Measurements from ENCODE around the gene EXOC6B.
A peak's percentile ranks its signal among the peaks of the same experiment; 100 is the strongest.

Gene EXOC6B

DNA sequence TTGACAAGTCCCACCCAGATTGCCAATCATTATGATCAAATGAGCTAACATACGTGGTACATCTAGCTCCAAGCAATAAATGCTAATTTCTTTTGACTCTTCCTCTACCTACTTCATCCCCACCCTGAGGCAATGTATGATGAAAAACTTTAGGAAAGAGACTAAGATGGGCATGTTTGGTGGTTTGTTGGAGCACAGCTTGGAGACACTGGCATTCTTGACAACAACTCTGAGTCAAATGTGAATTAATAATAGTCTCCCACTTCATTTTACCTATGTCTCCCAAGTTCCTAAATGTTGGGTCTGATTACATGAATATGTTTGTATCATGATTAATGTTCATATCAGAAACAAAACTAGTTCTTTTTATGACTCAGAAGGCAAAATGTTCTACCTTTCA is 36.6 kb downstream of the EXOC6B start:
- DNase-seq (ENCODE audit: low read depth): no peak

DNA sequence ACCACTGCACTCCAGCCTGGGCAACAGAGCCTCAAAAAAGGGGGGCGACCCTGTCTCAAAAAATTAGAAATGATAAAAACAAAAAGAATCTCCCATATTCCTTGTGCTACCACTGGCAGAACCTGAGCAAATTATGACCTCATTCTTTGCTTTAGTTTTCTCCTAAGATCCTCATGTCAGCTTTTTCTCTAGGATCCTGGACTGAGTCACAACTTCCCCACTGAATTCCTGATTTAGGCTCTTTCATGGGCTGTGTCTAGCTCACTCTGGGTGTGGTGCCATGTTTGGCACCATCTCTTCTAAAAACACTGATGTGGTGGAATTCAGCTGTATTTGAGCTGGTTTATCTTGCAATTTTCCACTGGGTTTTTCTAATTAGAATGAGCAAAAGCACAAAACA is 37.1 kb downstream of the EXOC6B start:
- peak; percentile 4 for DNase-seq (ENCODE audit: low read depth)

DNA sequence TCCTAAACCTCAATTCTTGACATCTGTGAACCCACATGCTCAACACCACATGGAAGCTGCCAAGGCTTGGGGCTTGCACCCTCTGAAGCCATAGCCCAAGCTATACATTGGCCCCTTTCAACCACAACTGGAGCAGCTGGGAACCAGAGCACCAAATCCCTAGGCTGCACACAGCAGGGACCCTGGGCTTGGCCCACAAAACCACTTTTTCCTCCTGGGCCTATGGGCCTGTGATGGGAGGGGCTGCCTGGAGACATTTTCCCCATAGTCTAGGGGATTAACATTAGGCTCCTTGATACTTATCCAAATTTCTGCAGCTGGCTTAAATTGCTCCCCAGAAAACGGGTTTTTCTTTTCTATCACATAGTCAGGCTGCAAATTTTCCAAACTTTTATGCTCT is 40.3 kb downstream of the EXOC6B start:
- no peak for DNase-seq (ENCODE audit: low read depth)

DNA sequence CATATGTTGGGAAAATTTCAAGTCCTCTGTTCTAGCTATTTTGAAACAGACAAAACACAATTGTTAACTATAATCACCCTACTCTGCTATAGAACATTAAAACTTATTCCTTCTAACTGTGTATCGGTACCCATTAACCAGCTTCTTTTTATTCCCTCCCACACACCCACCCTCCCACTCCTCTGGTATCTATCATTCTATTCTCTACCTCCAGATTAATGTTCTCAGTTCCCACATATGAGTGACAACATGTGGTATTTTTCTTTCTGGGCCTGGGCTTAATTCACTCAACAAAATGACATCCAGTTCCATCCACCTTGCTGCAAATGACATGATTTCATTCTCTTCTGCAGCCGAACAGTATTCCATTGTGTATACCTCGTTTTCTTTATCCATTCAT is 43.3 kb downstream of the EXOC6B start:
- no peak for DNase-seq (ENCODE audit: low read depth)

DNA sequence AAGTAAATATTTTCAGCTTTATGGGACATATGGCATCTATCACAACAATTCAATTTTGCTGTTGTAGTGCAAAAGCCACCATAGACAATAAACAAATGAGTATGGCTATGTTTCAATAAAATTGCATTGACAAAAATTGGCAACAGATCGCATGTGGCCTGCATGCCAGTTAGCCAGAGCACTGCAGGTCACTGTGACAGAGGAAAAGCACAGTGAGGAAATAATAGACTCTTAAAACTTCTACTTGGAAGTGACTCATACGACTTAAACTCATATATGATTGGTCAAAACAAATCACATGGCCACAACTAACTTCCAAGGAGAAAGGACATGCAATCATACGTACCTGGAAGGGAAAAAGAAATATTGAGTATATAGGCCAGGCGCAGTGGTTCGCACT is 44.4 kb downstream of the EXOC6B start:
- no peak for DNase-seq (ENCODE audit: low read depth)

- peak; percentile 34 for DNase-seq (ENCODE audit: low read depth)
Observed at GRCh38 chr2:72780477-72780876, 45.4 kb downstream of the EXOC6B start.

DNA sequence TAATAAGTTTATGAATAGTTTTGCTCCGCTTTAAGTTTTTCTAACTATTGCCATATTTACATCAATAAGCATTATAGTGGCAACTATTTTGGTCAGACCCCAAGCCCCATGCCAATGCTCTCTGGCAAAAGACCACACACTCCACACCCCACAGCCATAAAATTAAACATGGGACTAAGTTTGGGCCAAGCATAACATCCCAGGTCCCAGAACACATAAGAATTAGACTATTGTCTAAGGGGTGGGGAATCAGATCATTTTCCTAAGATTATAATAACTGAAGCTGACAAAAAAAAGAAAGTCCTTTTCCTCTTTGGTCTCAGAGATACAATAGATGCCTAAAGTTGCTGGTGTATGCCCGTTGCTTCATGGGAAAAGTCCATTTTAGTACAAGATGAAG is 46.3 kb downstream of the EXOC6B start:
- no peak for DNase-seq (ENCODE audit: low read depth)

- DNase-seq (ENCODE audit: low read depth): peak; percentile 9
Observed at GRCh38 chr2:72778410-72778809, 47.4 kb downstream of the EXOC6B start.

GRCh38 chr2:72770879-72771461 is 54.9 kb downstream of the EXOC6B start:
- peak; percentile 48 for DNase-seq (ENCODE audit: low read depth)

- no peak for DNase-seq (ENCODE audit: low read depth)
Observed at GRCh38 chr2:72765997-72766609, 59.7 kb downstream of the EXOC6B start.

- DNase-seq (ENCODE audit: low read depth): no peak
Observed at GRCh38 chr2:72762276-72762675, 63.6 kb downstream of the EXOC6B start.

- DNase-seq (ENCODE audit: low read depth): no peak
Observed at GRCh38 chr2:72759755-72760154, 66.1 kb downstream of the EXOC6B start.

DNA sequence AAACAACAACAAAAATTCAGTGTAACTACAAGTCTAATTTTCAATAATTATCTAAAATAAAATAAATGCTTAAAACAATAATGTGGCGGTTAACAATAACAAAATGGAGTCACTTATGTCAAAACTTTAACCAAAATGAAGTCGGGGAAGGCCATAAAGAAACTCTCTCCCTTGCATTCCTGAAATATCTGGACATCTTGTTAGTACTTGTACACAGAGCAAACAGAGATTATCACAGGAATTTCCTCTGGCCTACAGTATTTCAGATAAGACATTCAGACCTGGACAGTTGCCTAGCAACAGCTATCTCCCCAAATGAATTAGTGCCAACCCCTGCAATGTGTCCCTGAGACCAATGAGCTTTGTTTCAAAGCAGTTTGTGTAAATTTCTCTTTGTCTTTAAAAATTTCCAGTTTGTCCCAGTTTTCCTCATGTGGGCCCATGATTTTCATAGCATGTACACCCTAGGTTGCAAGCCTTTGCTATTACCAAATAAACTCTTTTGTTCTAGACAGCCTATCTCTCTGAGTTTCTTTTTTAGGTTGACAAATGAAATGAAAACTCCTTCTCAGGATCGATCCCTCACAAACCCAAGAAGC is 68.6 kb downstream of the EXOC6B start:
- no peak for DNase-seq (ENCODE audit: low read depth)

DNA sequence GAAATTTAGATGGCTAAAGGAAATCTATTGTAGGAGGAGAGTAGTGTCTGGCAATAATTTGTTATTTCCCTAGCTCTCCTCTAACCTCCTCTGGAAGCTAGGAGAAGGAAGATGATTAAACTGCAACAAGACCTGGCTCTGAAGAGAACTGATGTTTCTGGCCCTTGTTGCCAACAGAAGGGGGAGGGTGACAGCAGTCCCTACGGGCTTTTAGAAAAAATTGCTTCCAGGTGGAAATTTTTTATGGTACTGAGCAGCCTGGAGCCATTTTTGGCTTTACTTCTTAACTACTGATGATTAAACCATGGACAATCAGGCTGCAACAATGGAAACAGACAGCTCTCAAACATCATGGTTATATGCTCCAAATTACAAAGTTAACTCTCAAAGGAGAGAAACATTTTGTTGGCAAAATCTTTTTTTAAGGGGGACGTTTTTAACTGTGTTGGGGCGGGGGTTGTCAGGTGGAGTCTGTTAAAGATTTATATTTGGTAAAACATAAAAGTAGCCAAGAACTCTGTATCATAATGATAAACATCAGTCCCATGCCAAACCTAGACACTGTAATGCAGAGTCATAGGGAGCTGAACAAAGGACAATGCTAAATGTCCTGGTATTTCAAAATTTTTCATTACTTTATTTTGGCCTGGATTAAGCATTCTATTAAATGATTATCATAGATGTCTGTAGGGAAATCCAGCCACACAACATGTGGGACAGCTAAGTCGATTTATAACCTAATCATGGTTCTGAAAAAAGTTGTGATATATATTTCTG is 70.0 kb downstream of the EXOC6B start:
- DNase-seq (ENCODE audit: low read depth): peak; percentile 12

DNA sequence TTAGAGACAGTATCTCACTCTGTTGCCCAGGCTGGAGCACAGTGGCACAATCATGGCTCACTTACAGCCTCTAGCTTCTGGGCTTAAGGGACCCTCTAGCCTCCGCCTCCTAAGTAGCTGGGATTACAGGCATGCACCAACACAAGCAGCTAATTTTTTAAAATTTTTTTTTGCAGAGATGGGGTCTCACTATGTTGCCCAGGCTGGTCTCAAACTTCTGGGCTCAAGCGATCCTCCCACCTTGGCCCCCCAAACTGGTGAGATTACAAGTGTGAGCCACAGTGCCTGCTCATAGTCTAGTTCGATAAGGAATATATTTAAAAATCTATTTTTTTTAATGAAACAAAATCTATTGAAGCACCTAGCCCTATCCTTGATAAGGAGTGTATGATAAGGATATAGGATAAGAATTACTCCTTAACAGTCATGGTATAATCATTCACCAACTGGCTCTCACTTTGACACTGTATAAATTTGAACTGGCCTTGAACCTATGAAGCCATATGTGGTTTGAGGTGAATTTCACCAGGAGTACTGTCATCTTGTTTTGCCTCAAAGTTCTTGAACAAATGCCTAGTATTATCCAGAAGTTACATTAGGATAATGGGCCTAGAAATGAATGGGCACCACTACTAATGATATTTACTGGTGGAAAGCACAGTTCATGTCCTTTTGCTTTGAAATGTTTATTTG is 71.1 kb downstream of the EXOC6B start:
- DNase-seq (ENCODE audit: low read depth): no peak

DNA sequence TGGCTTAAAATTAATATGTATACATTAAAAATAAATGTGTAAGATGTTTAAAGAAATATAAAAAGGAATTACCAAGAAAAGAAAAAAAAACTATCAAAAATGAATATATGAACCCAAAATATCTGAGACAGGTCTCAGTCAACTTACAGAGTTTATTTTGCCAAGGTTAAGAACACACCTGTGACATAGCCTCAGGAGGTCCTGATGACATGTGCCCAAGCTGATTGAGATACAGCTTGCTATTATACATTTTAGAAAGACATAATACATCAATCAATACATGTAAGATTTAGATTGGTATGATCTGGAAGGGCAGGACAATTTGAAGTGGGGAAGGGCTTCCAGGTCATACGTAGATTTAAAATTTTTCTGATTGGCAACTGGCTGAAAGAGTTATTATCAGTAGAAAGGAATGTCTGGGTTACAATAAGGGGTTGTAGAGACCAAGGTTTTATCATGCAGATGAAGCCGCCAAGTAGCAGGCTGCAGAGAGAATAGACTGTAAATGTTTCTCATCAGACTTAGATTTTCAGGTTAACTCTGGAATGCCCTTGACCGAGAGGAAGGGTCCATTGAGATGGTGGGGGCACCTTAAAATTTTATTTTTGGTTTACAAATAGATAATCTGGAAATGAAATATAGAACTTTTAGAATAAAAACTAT is 74.7 kb downstream of the EXOC6B start:
- no peak for DNase-seq (ENCODE audit: low read depth)

- DNase-seq (ENCODE audit: low read depth): no peak
Observed at GRCh38 chr2:72750466-72750865, 75.4 kb downstream of the EXOC6B start.

DNA sequence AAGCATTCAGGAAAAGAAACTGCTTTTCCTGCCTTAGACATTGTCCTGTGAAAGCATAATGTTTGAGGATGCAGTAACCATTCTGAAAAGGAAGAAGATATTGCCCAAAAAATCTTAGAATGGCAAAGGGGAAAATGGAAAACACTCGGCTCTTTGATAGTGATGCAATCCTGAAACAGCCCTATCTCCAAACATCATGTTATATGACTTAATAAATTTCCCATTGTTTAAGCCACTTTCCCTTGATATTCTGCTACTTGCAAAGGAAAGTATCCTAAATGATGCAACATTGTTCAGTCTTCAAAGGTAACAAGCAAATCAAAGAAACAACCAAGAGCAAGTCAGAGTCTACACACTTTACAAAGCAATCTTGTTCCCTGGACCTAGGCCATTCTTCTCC is 78.5 kb downstream of the EXOC6B start:
- no peak for DNase-seq (ENCODE audit: low read depth)

DNA sequence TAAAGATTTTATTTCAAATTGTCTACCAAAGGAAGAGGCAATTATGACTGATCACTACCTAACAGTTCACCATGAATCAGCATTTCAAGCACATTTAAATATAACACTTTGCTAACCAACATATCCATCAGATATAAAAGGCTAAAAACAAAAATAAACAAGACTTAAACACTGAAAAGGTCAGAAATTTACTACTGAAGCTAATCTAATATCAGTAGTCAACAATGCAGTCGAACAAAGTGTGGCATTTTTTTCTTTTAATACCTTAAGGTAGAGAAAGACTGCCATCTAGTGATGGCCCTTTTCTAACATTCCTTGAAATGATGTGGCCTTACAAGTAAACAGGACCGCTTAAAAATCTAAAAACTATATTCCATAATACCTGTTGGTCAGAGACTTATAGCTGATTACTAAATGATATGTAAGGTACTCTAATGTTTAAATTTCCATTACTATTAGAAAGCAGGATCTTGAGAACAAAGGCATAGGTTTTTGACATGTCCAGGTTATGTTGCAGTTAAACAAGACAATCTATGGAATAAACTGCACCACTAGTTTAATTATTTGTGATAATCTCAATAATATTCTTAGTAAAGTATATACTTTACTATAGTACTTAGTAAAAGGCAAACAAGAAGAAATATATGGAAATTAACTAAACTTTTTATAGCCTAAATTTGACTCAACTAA is 80.0 kb downstream of the EXOC6B start:
- peak; percentile 54 for DNase-seq (ENCODE audit: low read depth)

DNA sequence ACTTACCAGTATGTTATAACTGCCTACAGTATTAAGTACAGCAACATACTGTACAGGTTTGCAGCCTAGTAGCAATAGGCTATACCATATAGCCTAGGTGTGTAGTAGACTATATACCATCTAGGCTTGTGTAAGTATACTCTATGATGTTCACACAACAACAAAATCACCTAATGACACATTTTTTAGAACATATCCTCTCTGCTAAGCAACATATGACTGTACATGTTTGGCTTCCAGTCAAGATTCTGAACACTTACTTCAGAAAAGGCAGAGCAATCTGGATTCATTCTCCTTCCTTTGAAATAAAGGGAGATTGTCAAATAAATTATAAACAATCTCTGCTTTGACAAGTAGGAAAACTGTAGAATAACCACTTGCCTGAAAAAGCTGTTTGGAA is 81.8 kb downstream of the EXOC6B start:
- DNase-seq (ENCODE audit: low read depth): peak; percentile 5

GRCh38 chr2:72743481-72743880 is 82.4 kb downstream of the EXOC6B start:
- DNase-seq (ENCODE audit: low read depth): no peak

Measured in fibroblast of the conjunctiva (primary cell).